Tibial nerve (tissue), 3 donors: Measurements from ENCODE around the gene MTHFD1L.

ENCODE experiments used
- POLR2A ChIP-seq, 2 donors: fragments of 450-650 bp; IDR thresholded peaks; one replicate each; pipeline ENCODE4 v1.6.1; 2017; ENCODE audit warnings: antibody characterized with exemption in 2 of 2, mild to moderate bottlenecking in 2 of 2, moderate library complexity in 2 of 2
- TF ChIP-seq, protein P1 (sequence below), 5 experiments: fragments of 200-600 bp in 3 of 5; fragments of 450-650 bp in 2 of 5; sonication (generic) in 3 of 5; IDR thresholded peaks; one replicate each; pipeline ENCODE4 v1.5.1; 2016 to 2019; ENCODE audit warnings: antibody characterized with exemption in 5 of 5, mild to moderate bottlenecking in 3 of 5, moderate library complexity in 2 of 5

DNA sequence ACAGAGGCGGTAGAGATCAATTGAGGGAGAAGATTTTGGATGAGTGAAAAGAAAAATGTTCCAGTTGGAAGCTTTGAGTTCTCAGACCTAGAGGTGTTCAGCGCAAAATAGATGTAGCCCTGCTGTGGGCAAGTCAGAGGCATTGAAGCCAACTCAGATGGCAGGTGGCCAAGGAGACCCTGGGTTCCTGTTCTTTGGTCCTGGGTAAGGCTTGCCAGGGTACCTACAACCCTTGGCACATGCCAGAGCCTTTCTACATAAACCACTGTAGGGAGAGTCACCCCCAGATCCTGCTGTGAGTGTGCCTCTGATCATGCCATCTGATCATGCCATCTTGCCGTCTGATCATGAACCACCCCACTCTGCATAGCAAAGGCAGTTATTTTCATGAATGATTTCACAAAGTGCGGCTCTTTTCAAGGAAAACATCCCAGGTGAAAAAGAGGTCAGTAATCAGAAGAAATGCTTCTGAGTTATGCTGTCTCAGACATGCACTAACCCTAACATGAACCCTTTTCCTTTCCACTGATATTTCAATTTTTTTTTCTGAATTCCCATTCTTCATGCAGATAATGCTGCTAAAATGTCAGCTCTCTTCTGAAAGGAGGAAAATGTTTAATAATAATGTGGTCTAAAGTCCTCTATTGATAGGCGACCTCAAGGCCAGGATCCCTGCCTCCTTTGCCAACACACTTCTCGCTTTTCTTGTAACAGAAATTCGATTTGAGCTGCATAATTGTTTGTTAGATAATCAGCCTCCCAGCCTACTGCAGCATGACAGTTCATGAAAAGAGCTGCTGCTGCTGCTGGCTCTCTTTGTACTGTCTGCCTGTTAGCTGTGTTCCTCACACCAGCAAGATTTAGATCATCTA, 153.6 kb downstream of the MTHFD1L start:
- no peak for TF ChIP-seq POLR2A (IDR thresholded peaks at IDR 0.05)
- TF ChIP-seq, protein P1, sequence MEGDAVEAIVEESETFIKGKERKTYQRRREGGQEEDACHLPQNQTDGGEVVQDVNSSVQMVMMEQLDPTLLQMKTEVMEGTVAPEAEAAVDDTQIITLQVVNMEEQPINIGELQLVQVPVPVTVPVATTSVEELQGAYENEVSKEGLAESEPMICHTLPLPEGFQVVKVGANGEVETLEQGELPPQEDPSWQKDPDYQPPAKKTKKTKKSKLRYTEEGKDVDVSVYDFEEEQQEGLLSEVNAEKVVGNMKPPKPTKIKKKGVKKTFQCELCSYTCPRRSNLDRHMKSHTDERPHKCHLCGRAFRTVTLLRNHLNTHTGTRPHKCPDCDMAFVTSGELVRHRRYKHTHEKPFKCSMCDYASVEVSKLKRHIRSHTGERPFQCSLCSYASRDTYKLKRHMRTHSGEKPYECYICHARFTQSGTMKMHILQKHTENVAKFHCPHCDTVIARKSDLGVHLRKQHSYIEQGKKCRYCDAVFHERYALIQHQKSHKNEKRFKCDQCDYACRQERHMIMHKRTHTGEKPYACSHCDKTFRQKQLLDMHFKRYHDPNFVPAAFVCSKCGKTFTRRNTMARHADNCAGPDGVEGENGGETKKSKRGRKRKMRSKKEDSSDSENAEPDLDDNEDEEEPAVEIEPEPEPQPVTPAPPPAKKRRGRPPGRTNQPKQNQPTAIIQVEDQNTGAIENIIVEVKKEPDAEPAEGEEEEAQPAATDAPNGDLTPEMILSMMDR (IDR thresholded peaks at IDR 0.05): no peak
